ENCODE data around the gene PGM5.

The PGM5 gene

DNA sequence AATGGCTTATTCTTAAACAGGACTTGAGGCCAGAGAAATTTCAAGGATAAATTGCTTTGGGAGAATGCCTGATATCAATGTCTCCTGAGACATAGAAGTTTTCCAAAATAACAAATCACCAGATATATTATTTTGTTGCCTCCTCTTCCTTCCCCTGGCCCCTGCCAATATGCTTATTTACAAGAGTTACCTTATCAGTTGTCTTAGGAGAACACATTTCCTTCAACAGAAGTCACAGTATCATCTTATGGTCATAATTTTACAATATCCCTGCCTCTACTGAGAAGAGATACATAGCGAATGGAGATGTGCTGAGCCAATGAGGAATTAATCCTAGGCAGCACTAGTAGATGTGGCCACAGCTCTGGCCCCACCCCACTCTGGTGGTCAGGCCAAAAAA is 141.2 kb downstream of the PGM5 start:
- H3K36me3 ChIP-seq (ENCODE audit: insufficient read depth): no peaks in the 10 kb centered on the region
- no peaks in the 10 kb centered on the region for H4K20me1 ChIP-seq (ENCODE audit: insufficient read depth)
- H3K4me1 ChIP-seq (ENCODE audit: low read depth, poor library complexity, severe bottlenecking): no peaks in the 10 kb centered on the region
- no peak overlapping the region for H3K4me2 ChIP-seq
- no peak overlapping the region for H3K27ac ChIP-seq
- H3K4me3 ChIP-seq (IDR thresholded peaks at IDR 0.05; ENCODE audit: insufficient read depth, low read depth, low read length): no peak overlapping the region
- H3K9ac ChIP-seq: no peak overlapping the region
- H2AFZ ChIP-seq (ENCODE audit: low read depth): no peak overlapping the region
- no peaks in the 10 kb centered on the region for H3K27me3 ChIP-seq (ENCODE audit: insufficient read depth, low read depth)
- no peaks in the 10 kb centered on the region for H3K79me2 ChIP-seq (ENCODE audit: insufficient read depth, low read depth)
- TF ChIP-seq, protein P1, sequence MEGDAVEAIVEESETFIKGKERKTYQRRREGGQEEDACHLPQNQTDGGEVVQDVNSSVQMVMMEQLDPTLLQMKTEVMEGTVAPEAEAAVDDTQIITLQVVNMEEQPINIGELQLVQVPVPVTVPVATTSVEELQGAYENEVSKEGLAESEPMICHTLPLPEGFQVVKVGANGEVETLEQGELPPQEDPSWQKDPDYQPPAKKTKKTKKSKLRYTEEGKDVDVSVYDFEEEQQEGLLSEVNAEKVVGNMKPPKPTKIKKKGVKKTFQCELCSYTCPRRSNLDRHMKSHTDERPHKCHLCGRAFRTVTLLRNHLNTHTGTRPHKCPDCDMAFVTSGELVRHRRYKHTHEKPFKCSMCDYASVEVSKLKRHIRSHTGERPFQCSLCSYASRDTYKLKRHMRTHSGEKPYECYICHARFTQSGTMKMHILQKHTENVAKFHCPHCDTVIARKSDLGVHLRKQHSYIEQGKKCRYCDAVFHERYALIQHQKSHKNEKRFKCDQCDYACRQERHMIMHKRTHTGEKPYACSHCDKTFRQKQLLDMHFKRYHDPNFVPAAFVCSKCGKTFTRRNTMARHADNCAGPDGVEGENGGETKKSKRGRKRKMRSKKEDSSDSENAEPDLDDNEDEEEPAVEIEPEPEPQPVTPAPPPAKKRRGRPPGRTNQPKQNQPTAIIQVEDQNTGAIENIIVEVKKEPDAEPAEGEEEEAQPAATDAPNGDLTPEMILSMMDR (conservative IDR thresholded peaks at IDR 0.05; ENCODE audit: low read depth, low read length): no peak

DNA sequence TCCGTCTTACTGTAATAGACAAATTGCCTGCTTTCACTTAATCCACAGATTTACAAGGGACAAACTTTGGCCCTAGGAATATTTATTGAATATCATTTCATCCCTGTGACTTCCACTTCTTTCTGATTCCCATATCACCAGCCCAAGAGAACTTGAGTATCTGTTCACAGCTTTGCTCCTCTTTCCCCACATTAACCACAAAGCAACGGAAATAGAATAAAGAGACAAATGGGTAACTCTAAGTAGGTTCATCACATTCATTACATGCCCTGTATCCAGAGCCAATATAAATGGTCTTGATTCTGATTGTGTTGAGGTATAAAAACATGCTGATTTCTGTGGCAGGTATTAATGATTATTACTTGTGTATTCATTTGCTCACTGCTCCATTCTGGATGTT is 142.4 kb downstream of the PGM5 start:
- H3K27me3 ChIP-seq (ENCODE audit: insufficient read depth, low read depth): no peaks in the 10 kb centered on the region
- H3K36me3 ChIP-seq (ENCODE audit: insufficient read depth): no peaks in the 10 kb centered on the region
- no peak overlapping the region for H3K4me3 ChIP-seq (IDR thresholded peaks at IDR 0.05; ENCODE audit: insufficient read depth, low read depth, low read length)
- H3K9ac ChIP-seq: no peak overlapping the region
- no peak overlapping the region for H2AFZ ChIP-seq (ENCODE audit: low read depth)
- no peaks in the 10 kb centered on the region for H3K79me2 ChIP-seq (ENCODE audit: insufficient read depth, low read depth)
- no peaks in the 10 kb centered on the region for H4K20me1 ChIP-seq (ENCODE audit: insufficient read depth)
- TF ChIP-seq, protein P1 (conservative IDR thresholded peaks at IDR 0.05; ENCODE audit: low read depth, low read length): no peak
- no peak overlapping the region for H3K4me2 ChIP-seq
- H3K27ac ChIP-seq: no peak overlapping the region
- H3K4me1 ChIP-seq (ENCODE audit: low read depth, poor library complexity, severe bottlenecking): no peaks in the 10 kb centered on the region

DNA sequence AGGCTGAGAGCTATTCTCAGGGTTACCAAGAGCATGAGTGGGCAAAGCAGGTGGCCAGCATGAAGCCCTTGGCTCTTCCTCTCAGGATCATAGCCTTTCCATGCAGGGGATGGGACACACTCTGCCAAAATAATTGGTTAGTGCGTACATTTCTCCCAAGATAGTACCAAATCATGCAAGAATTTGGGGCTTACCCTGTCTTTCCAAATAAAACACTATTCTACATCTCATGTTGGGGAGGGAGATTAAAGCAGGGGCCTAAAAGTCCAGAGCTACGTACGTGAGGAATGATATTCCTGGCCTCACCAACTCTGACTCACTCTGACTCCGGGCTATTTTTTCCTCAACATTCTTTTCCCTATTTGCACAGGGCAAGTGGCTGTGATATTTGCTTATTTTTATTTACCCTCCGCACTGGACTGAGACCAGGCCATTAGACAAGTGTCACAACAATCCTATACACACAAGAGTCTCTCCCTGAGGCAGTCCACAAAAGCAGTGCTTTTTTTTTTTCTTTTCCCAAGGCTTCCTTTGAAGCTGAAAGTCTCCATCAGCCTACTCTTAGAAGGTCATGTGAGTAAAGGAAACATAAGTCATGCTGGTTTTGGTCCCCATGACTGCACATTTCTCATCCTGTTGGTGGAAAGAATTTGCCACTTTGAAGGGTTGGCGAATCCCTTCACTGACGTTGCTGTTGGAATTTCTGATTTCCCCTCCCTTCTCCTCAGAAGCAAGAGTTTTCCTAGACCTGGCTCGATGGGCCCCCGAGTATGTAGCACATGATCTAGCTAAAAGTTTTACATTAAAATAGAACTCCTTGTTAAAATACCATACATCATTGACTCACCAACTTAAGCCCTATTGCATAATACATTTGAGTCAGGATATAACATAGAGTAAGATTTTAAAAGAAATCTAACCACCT is 144.3 kb downstream of the PGM5 start:
- Histone ChIP-seq H3K27me3 (ENCODE audit: insufficient read depth, low read depth) (no peaks in the 10 kb centered on the region), H3K79me2 (ENCODE audit: insufficient read depth, low read depth) (no peaks in the 10 kb centered on the region), H3K4me1 (ENCODE audit: low read depth, poor library complexity, severe bottlenecking) (no peaks in the 10 kb centered on the region), H4K20me1 (ENCODE audit: insufficient read depth) (no peaks in the 10 kb centered on the region), H3K27ac (no peak overlapping the region), H3K4me3 (IDR thresholded peaks at IDR 0.05; ENCODE audit: insufficient read depth, low read depth, low read length) (no peak overlapping the region), H3K4me2 (no peak overlapping the region), H3K9ac (no peak overlapping the region), H3K36me3 (ENCODE audit: insufficient read depth) (no peaks in the 10 kb centered on the region), H2AFZ (ENCODE audit: low read depth) (no peak overlapping the region)
- TF ChIP-seq, protein P1 (conservative IDR thresholded peaks at IDR 0.05; ENCODE audit: low read depth, low read length): no peak

DNA sequence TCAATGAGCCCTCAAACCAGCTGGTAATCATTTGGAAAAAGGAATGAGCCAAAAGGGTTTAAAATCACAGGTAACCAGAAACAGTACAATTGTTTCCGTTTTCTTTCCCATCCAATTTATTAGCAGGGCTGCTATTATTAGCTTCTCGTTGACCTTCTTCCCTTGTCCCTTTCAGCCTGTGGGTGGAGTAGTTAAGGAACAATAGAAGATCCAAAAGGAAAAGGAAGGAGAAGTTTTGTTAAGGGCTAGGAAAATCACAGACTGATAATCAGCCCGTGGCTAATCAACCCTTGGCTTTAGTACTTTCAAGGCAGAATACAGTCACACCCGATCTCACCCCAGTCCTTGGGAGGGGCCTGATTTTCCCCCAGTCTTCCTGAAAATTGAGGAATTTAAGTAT is 145.9 kb downstream of the PGM5 start:
- TF ChIP-seq, protein P1 (conservative IDR thresholded peaks at IDR 0.05; ENCODE audit: low read depth, low read length): no peak
- H3K4me3 ChIP-seq (IDR thresholded peaks at IDR 0.05; ENCODE audit: insufficient read depth, low read depth, low read length): no peak overlapping the region
- H3K27me3 ChIP-seq (ENCODE audit: insufficient read depth, low read depth): no peaks in the 10 kb centered on the region
- H3K4me1 ChIP-seq (ENCODE audit: low read depth, poor library complexity, severe bottlenecking): no peaks in the 10 kb centered on the region
- no peak overlapping the region for H3K27ac ChIP-seq
- no peaks in the 10 kb centered on the region for H3K36me3 ChIP-seq (ENCODE audit: insufficient read depth)
- H2AFZ ChIP-seq (ENCODE audit: low read depth): no peak overlapping the region
- no peaks in the 10 kb centered on the region for H4K20me1 ChIP-seq (ENCODE audit: insufficient read depth)
- no peak overlapping the region for H3K4me2 ChIP-seq
- no peaks in the 10 kb centered on the region for H3K79me2 ChIP-seq (ENCODE audit: insufficient read depth, low read depth)
- no peak overlapping the region for H3K9ac ChIP-seq
